ENCODE measurements around the gene RUNDC3A. TPM values are rescaled to one million over a fixed set of nuclear protein-coding genes. Genes with fewer than 3 reads are reported as not detected.
"Not testable (repeated sequence)": the region's sequence is repeated elsewhere in the genome, so short reads cannot be mapped to it uniquely, and the experiment has no call there.

The RUNDC3A gene
- total RNA-seq, 1 donor from 2014 or later, result 0.64 TPM

DNA sequence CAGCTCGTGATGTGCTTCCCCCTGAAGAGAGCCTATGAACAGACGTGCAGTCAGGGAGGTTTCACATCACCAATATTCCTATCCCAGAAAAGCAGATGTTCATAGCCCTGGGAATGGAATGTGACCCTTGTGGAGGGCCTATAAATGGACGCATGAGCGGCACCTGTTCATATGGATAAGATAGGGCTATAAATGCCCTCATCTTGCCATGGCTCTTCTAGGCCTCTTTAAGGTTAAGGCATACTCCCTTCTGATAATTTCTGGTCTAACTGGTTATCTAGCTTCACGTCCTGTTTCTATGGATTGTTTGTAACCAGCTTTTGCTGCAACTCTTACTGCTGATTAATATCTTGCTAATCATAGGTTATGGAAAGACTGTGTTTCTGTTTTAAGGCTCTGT is 32.2 kb downstream of the RUNDC3A start:
- intact Hi-C loops (cut with micrococcal nuclease), result not testable (repeated sequence)

GRCh38 chr17:44343510-44344209 is 35.3 kb downstream of the RUNDC3A start:
- intact Hi-C loops (cut with micrococcal nuclease), result loop anchor here (2.0 kb wide), 1 partner anchor 29 kb away; no protein-coding TSS in a partner anchor

DNA sequence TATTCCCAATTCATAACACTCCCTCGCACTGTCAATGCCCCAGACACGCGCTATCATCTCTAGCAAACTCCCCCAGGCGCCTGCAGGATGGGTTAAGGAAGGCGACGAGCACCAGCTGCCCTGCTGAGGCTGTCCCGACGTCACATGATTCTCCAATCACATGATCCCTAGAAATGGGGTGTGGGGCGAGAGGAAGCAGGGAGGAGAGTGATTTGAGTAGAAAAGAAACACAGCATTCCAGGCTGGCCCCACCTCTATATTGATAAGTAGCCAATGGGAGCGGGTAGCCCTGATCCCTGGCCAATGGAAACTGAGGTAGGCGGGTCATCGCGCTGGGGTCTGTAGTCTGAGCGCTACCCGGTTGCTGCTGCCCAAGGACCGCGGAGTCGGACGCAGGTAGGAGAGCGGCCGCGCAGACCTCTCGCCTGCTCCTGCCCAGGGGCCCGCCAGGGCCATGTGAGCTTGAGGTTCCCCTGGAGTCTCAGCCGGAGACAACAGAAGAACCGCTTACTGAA is 36.6 kb downstream of the RUNDC3A start, which contains the start of gene GRN:
Gene GRN (plus strand): TSS at position 364 of the 515 bp plus-strand sequence. CDS start 3,863 bp downstream, outside the sequence.
- intact Hi-C loops (cut with micrococcal nuclease), result loop anchor here (1.0 to 2.0 kb wide), 7 partner anchors 14 to 204 kb away; partner anchors contain the start of genes GPATCH8 and HROB

DNA sequence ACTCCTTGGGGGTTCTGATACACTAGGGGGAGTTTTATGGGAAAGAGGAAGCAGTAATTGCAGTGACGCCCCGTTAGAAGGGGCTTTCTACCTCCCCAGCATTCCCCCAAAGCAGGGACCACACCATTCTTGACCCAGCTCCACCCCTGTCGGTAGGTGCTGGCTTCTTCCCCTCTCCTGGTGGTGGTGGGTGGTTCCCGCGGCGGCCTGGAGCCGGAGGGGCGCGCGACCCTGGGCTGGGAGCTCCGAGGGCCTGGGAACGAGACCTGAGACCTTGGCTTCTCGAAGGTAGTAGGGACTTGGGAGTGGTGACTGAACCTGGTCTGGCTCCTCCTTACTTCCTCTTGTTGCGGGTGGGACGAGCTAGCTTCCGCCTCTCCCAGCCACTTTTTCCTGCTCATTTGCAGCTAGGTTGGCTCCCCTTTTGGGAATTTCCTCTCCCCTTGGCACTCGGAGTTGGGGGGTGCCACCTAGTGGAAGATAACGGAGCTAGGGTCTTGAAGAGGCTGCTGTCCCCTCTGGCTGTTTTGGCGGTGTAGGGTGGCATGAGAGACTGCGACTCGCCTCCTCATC is 37.1 kb downstream of the RUNDC3A start:
- intact Hi-C loops (cut with micrococcal nuclease), result loop anchor here (1.0 to 2.0 kb wide), 7 partner anchors 14 to 204 kb away; partner anchors contain the start of genes GPATCH8 and HROB

GRCh38 chr17:44346064-44346844 is 37.9 kb downstream of the RUNDC3A start:
- intact Hi-C loops (cut with micrococcal nuclease), result no loop called here

- intact Hi-C loops (cut with micrococcal nuclease), result not testable (repeated sequence)
Measured at GRCh38 chr17:44347206-44348055, 39.0 kb downstream of the RUNDC3A start.

DNA sequence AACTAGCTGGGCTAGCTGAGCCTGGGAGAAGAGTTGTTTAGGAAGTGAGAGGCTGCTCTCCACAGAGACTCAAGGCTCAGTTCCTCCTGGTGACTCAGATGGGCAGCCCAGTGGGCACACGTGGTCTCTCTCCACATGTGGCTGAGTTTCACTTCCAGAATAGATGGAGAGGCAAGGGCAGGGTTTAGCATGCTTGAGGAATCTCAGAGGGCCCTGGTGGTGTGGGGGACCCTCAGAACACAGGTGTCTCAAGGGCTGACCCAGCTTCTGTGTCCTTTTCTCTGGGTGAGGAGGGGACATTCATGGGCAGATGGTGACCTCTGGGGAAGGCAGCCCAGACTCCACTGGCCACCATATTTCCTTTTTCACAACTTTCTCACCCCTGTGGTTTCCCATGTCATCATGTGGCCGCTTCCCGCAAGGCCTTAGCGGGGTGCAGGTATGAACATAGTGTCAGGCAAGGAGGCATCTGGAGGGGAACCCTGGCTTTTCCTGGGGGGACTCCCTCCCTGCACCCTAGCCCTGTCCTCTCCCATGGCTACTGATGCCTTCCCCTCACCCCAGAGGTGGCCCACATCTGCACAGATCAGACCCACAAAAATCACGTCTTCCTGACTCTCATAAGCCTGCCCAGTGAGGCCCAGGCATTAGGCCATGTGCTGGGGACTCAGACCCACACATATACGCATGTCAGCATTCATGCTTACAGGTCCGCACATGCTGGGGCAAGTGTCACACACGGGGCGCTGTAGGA is 40.0 kb downstream of the RUNDC3A start:
- intact Hi-C loops (cut with micrococcal nuclease), result no loop called here

DNA sequence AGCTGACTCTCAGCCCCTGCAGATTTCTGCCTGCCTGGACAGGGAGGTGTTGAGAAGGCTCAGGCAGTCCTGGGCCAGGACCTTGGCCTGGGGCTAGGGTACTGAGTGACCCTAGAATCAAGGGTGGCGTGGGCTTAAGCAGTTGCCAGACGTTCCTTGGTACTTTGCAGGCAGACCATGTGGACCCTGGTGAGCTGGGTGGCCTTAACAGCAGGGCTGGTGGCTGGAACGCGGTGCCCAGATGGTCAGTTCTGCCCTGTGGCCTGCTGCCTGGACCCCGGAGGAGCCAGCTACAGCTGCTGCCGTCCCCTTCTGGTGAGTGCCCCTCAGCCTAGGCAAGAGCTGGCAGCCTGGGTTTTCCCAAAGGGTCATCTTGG is 40.6 kb downstream of the RUNDC3A start:
- intact Hi-C loops (cut with micrococcal nuclease), result no loop called here

DNA sequence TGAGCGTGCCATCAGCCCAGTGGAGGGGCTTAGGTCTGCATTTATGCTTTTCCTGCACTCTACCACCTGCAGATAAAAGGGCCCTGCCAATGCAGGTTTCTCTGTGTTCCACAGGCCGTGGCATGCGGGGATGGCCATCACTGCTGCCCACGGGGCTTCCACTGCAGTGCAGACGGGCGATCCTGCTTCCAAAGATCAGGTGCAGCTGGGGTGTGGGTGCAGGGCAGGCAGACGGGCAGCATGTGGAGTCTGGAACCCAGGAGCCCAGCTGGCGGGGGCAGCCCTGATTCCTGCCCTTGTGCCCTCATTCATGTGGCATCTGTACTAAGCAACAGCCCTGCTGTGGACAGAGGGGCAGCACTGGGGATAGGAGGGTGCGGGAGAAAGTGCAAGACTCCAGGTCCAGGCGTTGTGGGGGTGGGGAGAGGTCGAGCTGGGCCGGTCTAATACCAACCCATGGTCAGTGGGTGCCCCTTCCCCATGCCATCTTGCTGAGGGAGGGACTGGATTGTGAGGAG is 41.2 kb downstream of the RUNDC3A start:
- intact Hi-C loops (cut with micrococcal nuclease), result loop anchor here (1.0 kb wide), 1 partner anchor 208 kb away; the partner anchor contains the start of gene HROB

DNA sequence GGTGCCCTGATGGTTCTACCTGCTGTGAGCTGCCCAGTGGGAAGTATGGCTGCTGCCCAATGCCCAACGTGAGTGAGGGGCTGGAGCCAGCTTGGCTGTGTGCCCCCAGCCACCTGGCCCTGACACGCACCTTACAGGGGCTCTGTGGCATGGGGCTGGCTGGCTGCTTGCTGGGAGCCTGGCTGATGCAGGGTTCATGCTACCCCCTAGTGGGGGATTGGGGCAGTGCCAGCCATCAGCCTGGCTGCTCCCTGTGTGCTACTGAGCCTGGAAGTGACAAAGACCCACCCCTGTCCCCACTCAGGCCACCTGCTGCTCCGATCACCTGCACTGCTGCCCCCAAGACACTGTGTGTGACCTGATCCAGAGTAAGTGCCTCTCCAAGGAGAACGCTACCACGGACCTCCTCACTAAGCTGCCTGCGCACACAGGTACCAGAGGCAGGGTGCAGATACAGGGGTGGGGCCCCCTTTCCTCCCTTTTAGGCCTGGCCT is 42.4 kb downstream of the RUNDC3A start:
- intact Hi-C loops (cut with micrococcal nuclease), result loop anchor here (1.0 kb wide), 1 partner anchor 209 kb away; the partner anchor contains the start of gene HROB

DNA sequence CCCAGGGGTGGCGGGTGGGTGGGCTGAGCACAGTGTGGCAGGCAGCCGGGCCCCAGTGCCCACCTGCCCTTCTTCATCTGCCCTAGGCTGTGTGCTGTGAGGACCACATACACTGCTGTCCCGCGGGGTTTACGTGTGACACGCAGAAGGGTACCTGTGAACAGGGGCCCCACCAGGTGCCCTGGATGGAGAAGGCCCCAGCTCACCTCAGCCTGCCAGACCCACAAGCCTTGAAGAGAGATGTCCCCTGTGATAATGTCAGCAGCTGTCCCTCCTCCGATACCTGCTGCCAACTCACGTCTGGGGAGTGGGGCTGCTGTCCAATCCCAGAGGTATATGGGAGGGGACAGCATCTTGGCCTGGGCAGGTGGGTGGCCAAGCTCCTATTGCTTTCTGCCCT is 43.1 kb downstream of the RUNDC3A start:
- intact Hi-C loops (cut with micrococcal nuclease), result no loop called here

GRCh38 chr17:44351961-44352827 is 43.8 kb downstream of the RUNDC3A start:
- intact Hi-C loops (cut with micrococcal nuclease), result no loop called here

- intact Hi-C loops (cut with micrococcal nuclease), result no loop called here
Measured at GRCh38 chr17:44352828-44353671, 44.6 kb downstream of the RUNDC3A start.

DNA sequence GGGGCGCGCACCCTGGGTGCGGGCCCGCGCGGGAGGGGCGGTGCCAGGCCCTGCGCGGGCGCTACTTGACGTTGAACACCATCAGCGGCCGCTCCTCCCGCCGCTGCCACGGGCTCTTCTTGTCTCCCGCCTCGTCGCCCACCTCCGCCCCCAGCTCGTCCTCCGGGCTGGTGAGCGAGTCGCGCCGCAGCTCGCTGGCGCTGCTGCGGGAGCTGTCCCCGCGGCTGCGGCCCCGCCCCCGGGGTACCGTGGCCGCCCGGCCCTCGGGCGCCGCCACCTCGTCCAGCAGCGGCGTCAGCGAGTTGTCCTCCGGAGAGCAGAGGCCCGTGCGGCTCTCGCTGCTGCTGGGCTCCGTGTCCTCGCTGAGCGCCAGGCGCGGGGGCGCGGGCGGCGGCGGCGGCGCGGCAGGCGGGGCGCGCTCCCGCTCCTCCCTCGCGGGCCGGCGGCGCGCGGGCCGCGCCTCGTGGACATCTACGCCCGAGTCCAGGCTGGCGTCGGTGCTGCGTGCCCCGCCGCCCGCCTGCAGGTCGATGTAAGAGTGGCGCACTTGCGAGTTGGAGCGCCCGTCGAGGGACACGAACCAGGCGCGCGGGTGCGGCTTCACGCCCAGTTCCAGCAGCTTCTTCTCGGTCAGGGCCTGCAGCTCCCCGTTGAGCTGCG is 45.4 kb downstream of the RUNDC3A start:
- intact Hi-C loops (cut with micrococcal nuclease), result no loop called here

DNA sequence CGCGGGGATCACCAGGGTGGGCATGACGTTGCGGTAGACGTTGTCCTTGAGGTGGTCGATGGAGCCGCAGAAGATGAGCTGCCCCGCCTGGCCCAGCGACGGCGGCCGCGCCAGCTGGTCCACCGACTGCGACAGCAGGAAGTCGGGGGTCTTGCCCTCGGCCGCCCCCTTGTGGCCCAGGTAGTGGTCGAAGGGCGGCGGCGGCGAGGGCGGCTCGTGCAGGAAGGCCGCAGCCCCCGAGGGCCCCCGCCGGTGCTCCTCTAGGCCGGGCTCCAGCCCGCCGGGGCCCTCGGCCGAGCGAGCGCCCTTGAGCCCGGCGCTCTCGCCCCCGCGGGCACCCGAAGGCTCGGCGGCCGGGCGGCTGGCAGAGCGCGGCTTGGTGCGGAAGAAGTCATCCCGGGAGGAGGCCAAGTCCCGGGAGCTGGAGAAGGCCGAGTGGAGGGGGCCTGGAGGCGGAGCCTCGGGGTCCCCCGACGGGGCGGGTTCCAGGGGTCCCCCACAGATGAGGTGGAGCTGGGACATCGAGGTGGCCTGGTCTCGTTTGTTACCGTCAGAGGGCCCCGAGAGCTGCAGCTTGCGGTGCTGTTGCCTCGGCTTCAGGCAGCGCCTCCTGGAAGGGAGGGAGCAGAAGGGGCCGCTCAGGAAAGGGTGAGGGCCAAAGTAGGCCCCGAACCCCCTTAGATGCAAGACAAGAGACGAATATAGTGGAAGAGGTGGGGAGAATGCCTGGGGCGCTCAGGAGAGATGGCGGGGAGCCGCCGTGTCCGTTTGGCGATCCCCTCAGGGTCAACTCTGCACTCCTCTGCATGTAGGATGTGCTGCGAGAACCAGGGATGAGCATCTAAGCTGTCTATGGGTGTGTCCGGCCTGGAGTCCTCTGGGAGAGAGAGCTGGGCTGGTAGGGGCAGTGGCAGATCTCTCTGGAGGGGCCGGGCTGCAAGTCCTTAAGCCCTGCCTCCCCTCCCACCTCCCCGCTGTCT is 46.5 kb downstream of the RUNDC3A start:
- intact Hi-C loops (cut with micrococcal nuclease), result no loop called here

GRCh38 chr17:44355642-44356099 is 47.3 kb downstream of the RUNDC3A start:
- intact Hi-C loops (cut with micrococcal nuclease), result no loop called here

All from T-helper 1 cell treated with Interleukin-12 subunit alpha and Interleukin-12 subunit beta and Interleukin-4 antibody, amounts not matched to agents 30 ng/mL and 1 ng/mL, for 36 hours (primary cell).